GM18951 (cell line): ENCODE results near the gene MYBL2.

Experiments
- POLR2A ChIP-seq: IDR thresholded peaks from 4 replicates; pipeline ENCODE4 v1.6.1; 2011; ENCODE audit warnings: mild to moderate bottlenecking; ENCODE audit not compliant: insufficient read length, insufficient read depth; ENCODE audit errors: extremely low read depth
- in situ Hi-C: fragments of 300-500 bp; cut with MboI; formaldehyde crosslinking; loops from one replicate; pipeline ENCODE4 v1.12.0; 2022; ENCODE audit warnings: low sequenced_read_pairs, mixed read lengths, inconsistent platforms; ENCODE audit not compliant: unreplicated experiment

MYBL2 gene

DNA sequence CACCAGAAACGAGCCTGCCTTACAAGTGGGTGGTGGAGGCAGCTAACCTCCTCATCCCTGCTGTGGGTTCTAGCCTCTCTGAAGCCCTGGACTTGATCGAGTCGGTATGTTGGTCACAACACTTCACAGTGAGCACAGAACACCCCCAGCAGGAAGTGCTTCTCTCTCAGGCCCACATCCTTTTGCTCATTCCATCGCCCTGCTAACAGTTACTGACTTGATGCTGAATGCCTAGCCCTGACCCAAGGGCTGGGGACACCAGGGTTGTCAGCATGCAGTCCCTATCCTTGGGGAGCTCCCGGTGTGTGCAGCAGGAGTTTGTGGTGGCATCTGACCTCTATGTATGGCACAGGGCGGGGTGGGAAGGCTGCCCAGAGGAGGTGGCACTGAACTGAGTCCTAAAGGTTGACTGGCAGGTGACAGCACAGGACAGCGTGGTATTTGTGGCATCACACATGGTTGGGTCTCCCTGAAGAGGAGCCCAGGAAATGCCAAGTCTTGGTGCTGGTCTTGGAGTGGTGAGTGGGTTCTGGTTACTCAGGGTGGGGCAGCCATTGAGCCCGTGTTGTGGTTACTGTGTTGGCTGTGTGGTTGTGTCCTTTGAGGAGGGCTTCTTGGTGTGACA is 33.1 kb downstream of the MYBL2 start:
- in situ Hi-C loops, result no loop called here

DNA sequence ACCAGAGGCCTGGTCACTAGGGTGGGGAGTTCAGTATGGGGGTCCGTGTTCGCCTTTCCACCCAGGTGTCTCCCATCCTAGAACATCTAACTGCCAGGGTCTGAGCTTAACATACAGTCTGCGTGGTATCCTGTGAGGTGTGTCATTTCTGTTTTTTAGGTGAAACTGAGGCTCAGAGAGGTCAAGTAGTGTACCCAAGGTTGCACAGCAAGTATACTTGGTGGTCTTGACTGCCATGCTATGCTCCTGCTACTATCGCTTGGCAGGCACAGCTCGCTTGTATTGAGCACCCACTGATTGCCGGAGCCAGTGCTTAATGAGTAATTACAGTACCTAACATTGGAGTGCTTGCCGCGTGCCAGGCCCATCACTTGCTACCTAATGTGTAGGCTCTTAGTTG is 33.7 kb downstream of the MYBL2 start:
- no peak for TF ChIP-seq POLR2A
- in situ Hi-C loops, result no loop called here

More for the DNA sequence above, 33.1 kb downstream of the MYBL2 start:
- TF ChIP-seq POLR2A, result no peak

DNA sequence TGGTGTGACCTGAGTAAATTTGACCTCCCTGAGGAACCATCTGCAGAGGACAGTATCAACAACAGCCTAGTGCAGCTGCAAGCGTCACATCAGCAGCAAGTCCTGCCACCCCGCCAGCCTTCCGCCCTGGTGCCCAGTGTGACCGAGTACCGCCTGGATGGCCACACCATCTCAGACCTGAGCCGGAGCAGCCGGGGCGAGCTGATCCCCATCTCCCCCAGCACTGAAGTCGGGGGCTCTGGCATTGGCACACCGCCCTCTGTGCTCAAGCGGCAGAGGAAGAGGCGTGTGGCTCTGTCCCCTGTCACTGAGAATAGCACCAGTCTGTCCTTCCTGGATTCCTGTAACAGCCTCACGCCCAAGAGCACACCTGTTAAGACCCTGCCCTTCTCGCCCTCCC is 35.6 kb downstream of the MYBL2 start:
- no peak for TF ChIP-seq POLR2A
- in situ Hi-C loops, result no loop called here

DNA sequence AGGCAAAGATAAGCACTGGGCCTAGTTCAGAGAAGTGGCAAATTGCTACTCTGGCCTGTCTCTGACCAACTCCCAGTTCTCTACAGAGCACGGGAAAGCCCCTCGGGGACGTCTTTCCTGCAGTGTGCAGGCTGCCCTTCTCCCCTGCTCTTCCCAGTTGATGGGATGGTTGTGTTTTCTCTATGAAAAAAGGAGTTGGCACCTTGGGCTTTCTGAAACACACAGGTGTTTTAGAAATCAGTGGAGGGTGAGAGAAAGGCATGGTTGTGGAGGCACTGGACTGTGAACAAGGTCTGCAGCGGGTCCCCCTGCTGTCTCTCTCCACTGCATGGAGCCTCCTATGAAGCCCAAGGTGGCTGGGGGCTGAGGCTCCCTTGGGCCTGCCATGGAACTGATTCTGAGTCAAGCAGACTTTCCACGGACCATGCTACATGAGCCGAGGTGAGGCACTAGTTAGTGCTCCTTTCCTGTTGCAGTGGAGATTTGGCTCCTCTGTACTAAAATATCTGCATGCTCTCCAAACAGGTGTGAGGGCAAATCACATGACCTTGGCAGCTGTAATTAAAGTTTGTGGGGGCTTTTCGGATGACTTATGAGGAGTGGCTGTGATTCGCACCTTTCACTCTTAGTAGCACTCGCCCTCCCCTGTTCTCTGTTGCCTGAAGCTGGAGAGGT is 43.6 kb downstream of the MYBL2 start:
- in situ Hi-C loops, result no loop called here
- no peak for TF ChIP-seq POLR2A

DNA sequence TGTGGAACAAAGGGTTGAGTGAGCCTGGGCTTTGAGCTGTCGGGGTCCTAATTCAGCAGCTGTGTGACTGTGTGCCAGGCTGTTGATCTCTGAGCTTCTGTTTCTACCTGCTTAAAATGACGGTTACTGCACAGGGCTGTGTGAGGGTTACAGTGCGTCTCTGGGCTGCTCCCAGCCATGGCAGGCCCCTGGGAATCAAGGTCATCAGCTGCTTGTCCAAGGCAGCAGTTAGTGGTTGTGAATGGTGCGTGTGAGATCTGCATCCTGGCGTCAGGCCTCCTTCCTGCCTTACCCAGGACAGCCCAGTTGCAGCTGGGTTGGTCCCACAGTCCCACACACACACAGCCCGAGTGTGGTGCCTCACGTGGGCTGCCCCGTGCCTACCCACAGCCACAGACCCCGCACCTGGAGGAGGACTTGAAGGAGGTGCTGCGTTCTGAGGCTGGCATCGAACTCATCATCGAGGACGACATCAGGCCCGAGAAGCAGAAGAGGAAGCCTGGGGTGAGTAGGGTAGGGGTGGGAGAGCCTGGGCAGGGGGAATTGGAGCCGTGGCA is 44.3 kb downstream of the MYBL2 start:
- in situ Hi-C loops, result no loop called here
- no peak for TF ChIP-seq POLR2A

DNA sequence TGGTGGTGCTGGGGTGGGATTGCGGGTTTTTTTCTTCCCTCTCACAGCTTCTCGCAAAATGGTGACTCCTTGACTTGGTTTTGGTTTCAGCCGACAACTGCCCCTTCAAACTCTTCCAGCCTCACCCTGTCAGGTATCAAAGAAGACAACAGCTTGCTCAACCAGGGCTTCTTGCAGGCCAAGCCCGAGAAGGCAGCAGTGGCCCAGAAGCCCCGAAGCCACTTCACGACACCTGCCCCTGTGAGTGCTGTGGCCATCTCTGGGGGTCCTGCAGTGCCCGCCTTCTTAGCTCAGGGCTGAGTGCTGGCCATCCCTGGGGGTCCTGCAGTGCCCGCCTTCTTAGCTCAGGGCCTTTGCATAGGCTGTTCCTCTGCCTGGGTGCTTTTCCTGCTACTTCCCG is 48.1 kb downstream of the MYBL2 start:
- in situ Hi-C loops, result no loop called here
- no peak for TF ChIP-seq POLR2A

DNA sequence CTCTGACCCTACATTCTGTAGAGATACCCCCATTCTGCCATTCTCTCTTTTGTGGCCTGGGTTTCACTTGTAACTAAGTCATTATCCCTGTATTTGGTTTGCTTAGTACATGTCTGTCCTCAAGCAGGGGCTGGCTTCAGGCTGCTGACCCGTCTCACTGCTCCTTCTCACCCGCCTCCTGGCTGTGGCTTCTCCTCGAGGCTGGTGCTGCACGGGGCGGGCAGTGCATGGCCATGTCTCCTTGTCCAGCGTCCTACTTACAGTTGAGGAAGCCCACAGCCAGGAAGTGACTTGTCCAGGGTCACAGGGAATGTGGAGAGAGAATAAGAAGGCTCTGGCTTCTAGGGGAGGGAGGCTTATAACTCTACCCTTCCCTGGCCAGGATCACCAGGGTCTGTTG is 48.6 kb downstream of the MYBL2 start:
- in situ Hi-C loops, result no loop called here
- TF ChIP-seq POLR2A, result no peak

DNA sequence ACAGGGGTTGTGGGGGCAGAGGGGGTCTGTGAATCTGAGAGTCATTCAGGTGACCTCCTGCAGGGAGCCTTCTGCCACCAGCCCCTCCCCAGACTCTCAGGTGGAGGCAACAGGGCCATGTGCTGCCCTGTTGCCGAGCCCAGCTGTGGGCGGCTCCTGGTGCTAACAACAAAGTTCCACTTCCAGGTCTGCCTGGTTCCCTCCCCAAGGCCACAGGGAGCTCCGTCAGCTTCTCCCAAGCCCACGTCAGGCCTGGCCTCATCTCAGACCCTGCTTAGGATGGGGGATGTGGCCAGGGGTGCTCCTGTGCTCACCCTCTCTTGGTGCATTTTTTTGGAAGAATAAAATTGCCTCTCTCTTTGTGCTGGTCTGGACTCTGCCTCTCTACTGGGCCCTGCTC is 49.2 kb downstream of the MYBL2 start:
- no peak for TF ChIP-seq POLR2A
- in situ Hi-C loops, result no loop called here

DNA sequence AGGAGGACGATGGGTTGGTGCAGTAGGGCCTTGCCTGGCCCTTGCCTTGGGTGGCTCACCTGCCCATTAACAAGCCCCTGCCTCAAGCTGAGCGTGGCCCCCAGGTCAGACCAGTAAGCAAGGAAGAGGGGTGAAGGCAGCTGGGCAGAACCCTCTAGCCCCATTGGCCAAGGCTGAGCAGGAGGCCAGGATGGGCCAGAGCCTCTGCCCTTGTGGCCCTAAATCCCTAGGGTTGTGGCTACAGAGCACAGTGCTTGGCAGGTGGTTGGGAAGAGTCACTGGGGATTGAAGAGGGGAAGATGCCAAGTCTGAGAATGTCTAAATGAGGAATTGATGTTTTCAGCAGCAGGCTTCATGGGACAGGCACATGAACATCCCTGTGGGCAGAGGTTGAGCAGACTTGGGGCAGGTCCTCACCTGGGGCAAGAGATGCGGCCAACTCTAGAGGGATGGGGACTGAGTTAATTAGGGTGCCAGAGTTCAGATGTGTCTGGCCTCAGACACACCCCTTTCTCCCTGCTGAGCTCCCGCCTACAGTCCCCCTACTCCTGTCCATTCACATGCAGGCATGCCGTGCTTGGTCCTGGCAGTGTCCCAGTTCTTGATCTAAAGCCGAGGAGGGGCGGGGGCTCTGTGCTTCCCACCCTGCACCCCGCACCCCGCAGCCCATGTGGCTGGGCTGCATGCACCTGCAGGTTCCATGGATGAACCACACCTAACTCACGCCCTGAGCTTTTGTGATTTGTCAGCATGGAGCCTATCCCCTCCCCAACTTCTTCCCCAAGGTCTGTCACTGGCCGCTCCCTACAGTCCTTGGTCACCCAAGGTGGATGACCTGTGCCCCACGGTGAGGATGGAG is 50.1 kb downstream of the MYBL2 start:
- TF ChIP-seq POLR2A, result peak; percentile 20
- in situ Hi-C loops, result no loop called here

DNA sequence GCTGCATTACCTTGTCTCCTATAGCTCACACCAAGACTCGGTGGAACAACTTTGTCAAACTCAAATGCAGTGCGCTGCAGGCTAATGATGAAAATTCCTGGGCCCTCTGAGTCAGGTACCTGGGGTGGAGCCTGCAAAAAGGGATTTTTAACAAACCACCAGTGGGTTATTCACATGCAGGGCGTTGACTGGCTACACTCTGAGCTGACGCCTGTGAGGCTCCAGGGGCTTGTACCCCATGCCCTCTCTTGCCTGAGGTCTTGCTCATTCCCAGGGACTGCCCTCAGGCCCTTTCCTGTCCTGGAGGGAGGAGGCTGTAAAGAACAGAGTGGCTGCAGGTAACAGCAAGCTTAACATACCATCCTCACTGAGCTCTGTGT is 50.7 kb downstream of the MYBL2 start:
- in situ Hi-C loops, result no loop called here
- no peak for TF ChIP-seq POLR2A

DNA sequence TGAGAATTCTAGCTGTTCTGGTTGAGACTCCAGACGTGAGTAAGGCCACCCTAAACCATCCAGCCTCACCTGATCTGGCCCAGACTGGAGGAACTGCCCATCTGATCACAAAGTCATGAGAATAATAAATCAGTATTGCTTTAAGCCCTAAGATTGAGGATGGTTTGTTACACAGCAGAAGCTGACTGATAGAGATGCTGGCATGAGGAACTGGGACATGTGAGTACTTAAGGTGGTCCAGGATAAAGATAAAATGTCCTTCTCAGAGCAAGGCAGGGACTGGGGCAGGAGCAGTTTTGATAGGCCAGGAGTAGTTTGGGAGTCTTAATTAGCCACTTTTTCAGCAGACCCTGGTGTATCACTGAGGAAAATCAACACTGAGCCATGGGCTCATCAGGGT is 53.1 kb downstream of the MYBL2 start:
- in situ Hi-C loops, result no loop called here
- TF ChIP-seq POLR2A, result no peak

DNA sequence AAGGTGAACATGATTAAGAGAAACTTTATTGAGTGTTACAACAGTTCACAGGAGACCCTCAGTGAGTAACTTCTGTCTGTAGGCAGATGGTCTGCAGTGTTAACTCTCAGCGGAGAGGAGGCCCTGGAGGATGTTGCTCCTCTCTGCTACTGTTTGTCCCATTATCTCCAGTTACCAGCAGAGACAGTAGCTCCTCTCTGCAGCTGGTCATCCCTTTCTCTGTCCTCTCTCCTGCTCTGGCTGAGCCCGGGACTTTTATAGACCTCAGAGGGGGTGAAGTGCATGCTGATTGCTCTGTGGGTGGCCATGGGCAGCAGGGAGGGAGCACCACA is 54.1 kb downstream of the MYBL2 start:
- TF ChIP-seq POLR2A, result no peak
- in situ Hi-C loops, result no loop called here

DNA sequence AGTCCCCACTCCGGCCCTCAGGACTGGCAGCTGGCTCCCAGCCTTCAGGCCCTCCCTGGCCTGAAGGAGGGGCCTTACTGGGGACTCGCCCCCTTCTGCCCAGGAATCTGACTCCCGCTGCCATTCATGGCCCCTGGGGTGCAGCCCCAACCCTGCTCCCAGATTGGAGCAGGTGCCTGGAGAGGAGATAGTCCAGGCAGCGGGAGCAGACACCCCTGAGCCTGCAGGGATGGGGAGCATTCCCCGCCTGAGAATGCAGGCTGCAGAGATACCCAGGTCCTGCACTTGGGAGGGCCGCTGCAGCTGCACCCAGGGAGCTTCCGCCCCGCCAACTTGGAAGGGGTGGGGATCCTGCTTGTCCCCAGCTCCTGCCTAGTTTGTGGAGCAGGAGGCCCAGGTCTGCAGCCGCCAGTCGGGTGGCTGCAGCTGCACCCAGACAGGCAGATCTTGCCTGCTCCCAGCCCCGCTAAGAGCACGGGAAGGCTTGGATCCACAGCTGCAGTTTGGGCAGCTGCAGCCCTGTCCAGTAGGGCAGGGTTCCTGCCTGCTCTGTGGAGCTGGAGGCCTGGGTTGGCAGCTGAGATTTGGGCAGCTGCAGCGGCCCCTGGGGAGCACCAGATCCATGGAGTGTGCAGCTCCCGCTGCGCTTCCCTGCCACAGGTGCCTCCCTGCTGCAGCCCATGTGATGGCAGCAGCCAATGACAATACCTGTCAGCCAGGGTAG is 54.7 kb downstream of the MYBL2 start:
- in situ Hi-C loops, result no loop called here
- TF ChIP-seq POLR2A, result no peak

DNA sequence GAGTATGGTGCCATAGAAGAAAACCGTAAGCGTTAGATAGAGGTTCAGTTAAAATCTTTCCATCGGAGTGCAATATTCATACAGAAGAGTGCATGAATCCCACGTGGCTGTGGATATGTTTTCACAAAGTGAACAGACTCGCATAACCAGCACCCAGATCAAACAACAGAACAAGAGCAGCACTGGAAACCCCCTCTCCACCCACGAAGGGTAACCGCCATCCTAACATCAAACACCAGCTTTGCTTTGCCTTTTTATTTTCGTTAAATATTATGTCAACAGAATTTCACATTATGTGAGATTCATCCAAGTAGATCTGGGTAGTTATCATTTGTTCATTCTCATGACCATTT is 55.2 kb downstream of the MYBL2 start:
- TF ChIP-seq POLR2A, result no peak
- in situ Hi-C loops, result no loop called here

DNA sequence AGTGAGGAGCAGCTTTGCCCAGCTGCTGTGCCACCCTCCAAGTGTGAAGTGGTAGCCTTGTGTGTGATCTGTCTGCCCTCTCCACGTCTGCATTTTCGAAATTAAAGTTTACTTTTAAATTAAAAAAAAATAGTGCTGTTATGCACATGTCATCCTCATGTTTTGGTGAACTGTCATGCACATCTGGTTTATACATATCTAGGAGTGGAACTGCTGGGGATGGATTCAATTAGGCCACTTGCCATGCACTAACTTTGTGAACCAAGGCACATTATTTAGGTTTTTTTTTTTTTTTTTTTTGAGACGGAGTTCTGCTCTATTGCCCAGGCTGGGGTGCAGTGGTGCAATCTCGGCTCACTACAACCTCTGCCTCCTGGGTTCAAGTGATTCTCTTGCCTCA is 56.3 kb downstream of the MYBL2 start:
- in situ Hi-C loops, result no loop called here
- no peak for TF ChIP-seq POLR2A
